Heart left ventricle (tissue), 13 donors: ENCODE measurements around the gene PSEN1.

Source experiments
- CTCF ChIP-seq, 12 donors: fragments of 200-600 bp; sonication (generic) in 4 of 12; IDR thresholded peaks; one replicate each; pipeline versions ENCODE4 v1.5.0 to v1.8.0; 2018 to 2022; ENCODE audit warnings: antibody characterized with exemption in 12 of 12, mild to moderate bottlenecking in 5 of 12
- POLR2A ChIP-seq, 2 donors: fragments of 450-650 bp; IDR thresholded peaks; one replicate each; pipeline ENCODE4 v1.6.1; 2017; ENCODE audit warnings: antibody characterized with exemption in 2 of 2, mild to moderate bottlenecking in 2 of 2, moderate library complexity in 2 of 2
- donor health status: ischemic (EF 13 %, LVEDD 7.1; RV severe dilation, severe dysfunction).
- donor health status: DM: no; HTN: yes; CAD: no.
- donor health status: DM: no; HTN: no; CAD: no.
- donor health status: ischemic (EF 25% LVEDD 6.9; RV normal size, moderate dysfunction).
- donor health status: ischemic (EF 25% LVEDD 5.7; RV mildly dilated, moderate dysfunction).
- donor health status: ischemic (EF 35%, LVEDD 5.7; RV mildly dilated, moderate dysfunction).
- donor health status: nonischemic (EF 11% LVEDD 7.7; RV severe dilation, severe dysfunction).
- donor health status: DM: yes; HTN: yes; CAD: no.
- donor health status: PGD.
- donor health status: ischemic (EF 29% LVEDD 5.4; RV normal size, mild dysfunction).
- donor health status: nonischemic (EF 23%, LVEDD 6.1; RV moderate dilation, normal function).

- no peak for TF ChIP-seq CTCF (IDR thresholded peaks at IDR 0.05)
- no peak for TF ChIP-seq POLR2A (IDR thresholded peaks at IDR 0.05)
Measured at GRCh38 chr14:73142216-73142615, 5.9 kb downstream of the PSEN1 start.
